Activated CD8-positive, alpha-beta memory T cell treated with anti-CD3 and anti-CD28 coated beads for 1 hour (primary cell): ENCODE results near the gene BRMS1.
"Not testable (repeated sequence)": the region's sequence is repeated elsewhere in the genome, so short reads cannot be mapped to it uniquely, and the experiment has no call there.

ENCODE experiments used
- DNase-seq, 2 donors: peaks; one replicate each; pipeline ENCODE4 v3.0.0-alpha.2; 2020; ENCODE audit warnings: low read depth in 1 of 2; ENCODE audit errors: extremely low read depth in 1 of 2

The BRMS1 gene

DNA sequence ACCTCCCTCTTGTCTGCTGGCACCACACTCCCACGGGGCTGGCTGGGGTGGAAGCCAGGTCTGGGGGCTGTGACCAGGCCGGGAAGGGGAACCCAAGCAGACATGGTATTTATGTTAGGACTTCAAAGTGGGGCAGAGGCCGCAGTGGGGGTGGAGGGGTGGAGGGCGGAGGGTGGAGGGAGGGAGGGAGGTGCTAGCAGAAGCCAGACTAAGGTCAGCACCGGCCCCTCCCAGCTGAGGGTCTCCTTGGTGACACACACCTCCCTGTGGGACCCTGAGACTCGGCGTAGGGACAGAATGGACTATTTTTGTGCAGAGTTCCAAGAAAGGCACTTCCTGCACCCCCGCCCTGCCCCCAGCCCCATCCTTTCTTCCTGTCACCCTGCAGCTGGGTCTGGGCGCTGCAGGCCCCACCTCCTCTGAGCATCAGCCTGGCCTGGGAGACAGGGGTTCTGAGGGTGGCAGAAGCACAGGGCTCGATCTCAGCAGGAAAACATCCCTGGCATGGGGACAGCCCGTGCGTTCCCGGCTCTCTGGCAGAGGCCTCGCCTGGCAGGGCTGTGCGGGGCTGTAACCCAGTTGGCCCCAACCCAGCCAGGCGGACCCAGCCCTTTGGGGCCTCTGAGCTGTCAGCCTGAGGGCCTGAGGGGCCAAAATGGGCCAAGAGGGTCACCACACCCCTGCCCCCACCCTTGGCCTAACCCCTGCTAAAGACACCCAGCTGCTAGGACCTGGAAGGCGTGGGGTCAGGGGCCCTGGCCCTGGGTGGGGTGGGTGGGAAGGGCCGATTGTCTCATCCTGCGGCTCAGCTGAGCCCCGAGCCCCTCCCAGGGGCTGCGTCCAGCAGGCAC, 18.4 kb downstream of the BRMS1 start:
- no peak for DNase-seq

DNA sequence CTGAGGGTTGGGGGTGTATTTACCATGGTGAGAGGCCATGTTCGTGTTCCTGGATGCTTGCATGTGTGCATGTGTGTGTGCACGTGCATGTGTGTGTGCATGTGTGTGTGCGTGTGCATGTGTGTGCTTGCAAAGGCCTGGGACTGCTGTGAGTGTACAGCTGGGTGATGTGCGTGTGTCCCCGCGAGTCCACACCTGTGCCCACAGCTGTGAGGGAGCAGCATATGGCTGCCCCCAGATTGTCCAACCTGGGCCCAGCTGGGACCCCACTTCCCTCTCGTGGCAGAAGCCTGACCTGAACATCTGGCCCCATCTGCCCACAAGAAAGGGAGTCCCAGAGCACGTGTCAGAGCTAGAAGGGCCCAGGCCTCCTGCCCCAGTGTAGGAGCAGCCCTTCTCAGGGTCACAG, 19.6 kb downstream of the BRMS1 start:
- DNase-seq, result no peak

DNA sequence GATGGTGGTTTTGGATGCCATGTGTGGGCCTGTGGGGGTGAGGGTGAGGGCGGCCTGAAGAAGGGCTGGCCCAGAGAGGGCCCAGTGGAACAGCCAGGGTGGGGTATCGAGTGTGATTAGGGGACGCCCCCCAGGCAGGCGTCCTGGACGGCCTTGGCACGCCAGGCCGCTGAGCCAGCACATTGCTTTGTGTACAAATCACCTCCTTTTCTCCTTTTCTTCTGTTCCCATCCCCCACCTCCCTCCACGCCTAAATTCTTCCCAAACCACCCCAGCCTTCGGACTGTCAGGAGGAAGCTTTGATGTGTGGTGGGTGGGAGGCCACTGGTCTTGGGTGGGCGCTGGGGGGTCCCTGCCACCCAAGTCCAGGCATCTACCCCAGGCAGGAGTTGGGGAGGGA, 20.2 kb downstream of the BRMS1 start:
- DNase-seq, result no peak

DNA sequence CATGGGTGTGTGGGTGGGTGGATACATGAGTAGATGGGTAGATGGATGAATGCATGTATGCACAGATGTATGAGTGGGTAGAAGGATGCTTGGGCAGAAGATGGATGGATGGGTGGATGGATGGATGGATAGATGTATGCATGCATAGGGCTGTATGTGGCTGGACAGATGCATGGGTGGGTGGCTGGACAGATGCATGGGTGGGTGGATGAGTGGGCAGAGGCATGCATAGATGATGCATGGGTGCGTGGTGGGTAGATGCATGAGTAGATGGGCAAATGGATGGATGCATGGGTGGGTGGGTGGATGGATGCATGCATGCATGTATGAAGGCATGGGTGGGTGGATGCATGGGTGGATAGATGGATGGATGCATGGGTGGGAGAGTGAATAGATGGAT, 21.2 kb downstream of the BRMS1 start:
- DNase-seq, result no peak

DNA sequence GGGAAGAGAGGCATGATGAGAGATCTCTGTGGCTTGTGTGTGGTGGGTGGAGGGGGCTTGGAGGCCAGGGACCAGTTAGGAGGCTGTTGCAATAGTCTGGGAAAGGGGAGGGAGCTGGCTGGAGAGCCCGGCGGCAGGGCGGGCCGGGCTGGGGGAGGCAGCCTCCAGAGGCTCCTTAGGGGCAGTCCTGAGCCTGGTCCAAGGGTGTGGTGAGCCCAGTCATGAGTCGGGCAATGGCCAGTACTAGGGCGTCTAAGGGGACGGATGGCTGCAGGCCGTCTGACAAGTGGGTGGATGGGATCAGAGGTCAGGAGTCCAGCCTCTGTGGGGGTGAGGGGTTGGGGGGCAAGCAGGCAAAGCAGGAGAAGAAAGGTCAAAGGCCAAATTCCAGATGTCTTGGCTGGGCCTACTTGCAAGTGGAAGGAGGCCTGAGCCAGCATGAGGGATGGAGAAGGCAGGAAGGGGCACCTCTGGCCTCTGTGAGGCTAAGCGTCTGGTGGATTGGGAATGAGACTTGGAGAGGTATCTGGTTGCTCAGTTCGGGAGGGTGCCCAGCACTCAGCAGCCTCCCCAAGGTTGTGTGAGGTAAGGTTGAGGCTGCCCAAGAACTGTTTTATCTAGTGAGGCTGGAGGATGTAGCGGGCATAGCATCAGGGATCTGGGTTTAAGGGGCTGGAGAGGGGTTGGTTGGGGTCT, 22.0 kb downstream of the BRMS1 start:
- no peak for DNase-seq

DNA sequence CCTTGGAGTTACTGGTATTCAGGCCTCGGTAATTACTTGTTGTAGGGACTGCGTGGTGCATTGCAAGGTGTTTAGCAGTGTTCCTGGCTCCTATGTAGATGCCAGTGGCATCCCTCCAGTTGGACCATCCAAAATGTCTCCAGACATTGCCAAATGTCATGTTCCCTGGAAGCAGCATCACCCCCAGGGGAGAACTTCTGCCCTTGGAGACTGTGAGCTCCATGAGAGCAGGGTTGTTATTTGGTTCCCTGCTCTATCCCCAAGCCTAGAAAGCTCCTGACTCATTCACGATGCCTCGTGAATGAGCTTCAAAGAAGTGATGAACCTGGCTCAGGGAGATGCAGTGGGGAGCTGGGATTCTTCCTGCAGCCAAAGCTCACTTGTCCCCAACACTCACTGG, 23.3 kb downstream of the BRMS1 start:
- no peak for DNase-seq

DNA sequence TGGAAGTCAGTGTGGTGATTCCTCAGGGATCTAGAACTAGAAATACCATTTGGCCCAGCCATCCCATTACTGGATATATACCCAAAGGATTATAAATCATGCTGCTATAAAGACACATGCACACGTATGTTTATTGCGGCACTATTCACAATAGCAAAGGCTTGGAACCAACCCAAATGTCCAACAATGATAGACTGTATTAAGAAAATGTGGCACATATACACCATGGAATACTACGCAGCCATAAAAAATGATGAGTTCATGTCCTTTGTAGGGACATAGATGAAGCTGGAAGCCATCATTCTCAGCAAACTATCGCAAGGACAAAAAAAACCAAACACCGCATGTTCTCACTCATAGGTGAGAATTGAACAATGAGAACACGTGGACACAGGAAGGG, 24.2 kb downstream of the BRMS1 start:
- not testable (repeated sequence) for DNase-seq

DNA sequence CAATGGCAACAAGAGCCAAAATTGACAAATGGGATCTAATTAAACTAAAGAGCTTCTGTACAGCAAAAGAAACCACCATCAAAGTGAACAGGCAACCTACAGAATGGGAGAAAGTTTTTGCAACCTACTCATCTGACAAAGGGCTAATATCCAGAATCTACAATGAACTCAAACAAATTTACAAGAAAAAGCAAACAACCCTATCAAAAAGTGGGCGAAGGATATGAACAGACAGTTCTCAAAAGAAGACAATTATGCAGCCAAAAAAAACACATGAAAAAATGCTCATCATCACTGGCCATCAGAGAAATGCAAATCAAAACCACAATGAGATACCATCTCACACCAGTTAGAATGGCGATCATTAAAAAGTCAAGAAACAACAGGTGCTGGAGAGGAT, 24.6 kb downstream of the BRMS1 start:
- not testable (repeated sequence) for DNase-seq

DNA sequence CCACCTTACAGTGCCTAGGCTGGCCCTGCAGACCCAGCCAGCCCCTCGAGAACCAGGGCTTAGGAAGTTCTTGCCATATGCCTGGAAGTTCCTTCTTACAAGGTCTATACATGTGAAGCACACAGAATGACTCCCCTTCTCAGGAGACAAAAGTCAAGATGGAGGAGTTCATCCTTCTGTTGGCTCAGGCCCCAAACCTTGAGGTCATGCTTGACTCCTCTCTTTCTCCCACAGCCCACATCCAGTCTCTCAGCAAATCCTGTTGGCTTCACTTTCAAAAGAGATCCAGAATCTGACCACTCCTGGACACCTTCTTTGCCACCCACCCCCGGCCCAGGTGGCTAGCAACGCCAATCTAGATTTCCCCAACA, 26.3 kb downstream of the BRMS1 start:
- DNase-seq, result no peak

DNA sequence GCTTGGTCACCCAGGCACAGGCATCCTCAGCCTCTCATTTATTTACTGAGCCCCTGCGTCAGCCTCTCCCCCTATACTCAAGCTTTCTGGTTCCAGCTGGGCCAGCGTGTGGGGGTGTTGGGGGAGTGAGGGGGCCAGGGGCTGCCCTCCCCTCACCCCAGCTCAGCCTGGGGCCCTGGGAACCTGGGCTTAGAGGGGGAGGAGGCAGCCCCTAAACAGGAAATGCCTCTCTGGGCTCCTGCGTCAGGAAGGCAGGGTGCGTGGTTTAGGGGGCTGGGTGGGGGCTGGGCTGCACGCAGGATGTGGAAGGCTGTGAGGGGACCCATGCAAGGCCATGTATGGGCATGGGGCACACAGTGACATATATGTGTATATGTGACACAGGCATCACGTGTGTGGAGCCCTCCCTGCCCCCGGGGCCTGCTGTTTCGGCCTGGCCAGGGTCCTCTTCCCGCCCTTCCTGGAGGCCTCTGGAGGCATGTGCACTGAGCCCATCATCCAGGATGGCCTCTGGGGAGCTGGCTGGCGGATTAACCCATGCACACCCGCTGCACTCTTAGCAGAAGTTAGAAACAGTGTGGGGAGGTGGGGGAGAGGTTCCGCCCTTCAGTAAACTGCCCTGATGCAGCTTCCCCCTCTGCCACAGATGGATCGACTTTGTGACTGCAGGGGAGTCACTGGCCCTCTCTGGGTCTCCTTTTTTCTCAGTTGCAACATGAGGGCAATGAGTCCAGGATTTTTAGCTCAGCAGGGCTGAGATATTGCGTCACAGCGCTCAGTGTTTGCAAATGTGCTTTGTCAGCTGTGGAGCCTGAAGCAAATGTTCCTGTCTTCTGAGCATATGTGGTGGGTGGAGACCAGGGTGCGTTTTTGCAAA, 26.9 kb downstream of the BRMS1 start:
- peak; percentile 58 to 77 for DNase-seq

DNA sequence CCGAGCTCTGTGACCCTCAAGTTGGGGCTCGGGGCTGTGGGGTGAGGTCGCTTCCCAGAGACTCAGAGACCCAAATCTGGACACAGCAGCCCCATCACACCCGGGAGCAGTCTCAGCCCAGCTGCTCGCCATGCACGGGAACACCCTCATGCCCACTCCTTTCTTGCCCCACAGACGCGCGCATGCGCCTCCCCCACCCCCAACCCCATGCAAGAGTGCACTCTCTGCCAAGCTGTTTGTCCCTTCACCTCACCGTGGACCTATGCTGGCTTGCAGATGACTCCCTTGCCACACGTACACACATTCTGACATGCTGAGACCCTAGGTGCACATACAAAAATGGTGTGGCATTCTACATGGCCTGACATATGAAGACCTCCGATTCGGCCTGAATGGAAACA, 27.6 kb downstream of the BRMS1 start:
- DNase-seq, result no peak

DNA sequence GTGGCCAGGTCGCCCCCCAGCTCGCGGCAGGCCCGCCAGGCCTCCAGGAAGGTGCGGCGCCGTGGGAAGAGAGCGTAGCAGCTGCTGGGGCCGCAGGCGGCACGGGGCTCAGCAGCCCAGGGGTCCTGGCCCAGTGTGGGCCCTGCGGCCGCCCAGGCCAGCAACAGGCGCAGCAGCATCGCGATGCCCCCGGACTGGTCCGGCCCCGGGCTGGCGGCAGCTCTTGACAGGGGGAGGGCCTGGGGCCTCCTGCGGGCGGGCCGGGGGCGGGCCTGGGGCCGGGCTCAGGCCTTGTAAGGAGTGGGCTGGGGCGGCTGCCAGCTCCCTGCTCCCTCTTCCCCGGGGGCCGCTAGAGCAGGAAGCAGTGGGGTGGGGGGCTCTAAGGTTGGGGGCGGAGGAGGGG, 28.1 kb downstream of the BRMS1 start, which contains the start of gene CD248:
Gene CD248 (minus strand): TSS at position 196 of the 403 bp plus-strand sequence. CDS start 17 bp downstream, at position 179.
- no peak for DNase-seq

DNA sequence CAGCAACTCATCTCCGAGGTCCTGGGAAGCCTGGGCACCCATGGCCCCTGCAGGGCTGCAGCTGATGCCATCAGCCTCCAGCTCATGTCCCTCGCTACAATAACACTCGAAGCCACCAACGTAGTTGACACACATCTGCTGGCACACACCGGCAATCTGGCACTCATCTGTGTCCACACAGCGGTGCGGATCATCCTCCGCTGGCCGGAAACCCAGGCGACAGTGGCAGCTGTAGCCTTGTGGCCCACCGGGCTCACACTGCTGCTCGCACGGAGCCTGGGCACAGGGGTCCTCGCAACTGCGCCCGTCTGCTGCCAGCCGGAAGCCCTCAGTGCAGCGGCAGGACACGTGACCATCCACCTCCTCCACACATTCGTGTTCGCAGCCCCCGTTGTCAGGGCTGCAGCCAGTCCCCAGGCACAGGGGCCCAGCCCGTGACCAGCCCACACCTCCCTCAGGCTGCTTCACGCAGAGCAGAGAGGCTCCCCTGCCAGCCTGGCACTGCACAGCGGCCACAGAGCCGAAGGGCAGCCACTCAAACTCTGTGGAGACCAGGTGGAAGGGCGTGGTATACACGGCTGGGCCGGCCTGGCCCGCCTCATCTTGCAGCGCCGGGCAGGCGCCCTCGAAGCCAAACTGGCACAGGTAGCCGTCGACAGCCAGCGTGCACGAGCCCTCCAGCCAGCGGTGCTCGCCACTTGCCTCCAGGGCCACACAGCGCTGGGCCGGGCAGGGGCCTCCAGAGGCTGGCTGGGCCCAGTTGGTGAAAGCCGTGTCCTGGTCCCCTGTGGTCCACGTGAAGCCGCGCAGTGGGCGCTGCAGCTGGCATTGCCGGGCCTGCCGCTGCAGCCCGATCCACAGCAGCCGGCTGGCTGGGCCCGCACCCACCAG, 28.7 kb downstream of the BRMS1 start:
- DNase-seq, result no peak

DNA sequence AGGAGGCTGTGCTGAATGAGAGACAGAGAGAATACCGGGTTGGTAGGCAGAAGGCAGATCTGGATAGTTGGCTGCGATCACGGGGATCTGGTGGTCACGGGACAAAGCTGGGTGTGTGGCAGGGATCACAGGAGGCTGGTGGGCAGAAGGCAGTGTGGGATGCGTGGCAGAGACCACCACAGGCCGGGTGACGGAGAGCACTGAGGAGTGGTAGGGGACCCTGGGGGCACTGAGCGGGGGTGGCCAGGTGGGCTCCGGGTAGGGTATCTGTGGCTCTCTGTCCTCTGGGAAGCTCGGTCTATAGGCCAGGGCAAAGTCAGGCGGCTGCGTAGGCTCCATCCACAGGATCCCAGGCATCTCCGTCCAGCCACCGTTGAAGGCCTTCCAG, 29.4 kb downstream of the BRMS1 start:
- no peak for DNase-seq

DNA sequence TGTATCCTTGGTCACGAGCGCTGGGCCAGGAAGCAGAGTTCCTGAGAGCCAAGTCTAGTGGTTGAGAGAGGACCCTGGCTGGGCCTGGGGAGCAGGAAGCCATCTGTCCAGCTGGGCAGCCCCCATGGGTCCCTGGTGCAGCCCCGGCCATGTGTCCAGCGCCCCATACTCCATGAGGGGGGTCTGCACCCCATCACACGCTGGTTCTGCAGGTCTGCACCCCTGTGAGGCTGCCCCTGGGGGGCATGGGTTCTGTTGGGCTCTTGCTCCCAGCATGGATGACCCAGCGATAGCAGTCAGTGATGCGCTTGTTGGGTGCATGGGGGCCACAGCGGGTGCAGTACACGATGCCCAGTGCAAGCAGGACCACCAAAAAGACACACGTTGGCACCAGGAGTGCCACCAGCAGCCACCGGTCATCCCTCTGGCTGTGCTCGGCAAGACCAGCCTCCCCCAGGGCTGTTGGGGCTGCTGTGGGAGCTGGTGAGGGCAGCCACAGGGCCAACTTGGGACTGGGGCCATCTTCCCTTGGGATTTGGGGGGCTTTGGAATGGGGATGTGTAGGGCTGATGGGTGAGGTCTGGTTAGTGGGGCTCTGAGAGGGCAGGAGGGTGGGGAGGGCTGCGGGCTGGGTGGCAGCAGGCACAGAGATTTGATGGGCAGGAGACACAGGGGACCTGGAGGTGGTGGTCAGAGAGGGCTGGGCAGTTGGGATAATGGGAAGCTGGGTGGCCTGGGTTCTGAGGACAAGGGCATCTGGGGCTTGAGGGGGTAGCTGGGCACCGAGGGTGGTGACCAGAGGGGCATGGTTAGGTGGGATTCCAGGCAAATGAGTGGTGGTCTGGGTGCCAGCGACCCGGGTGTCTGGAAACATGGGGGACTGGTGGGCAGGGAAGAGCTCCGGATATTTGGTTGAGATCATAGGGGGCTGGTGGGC, 30.1 kb downstream of the BRMS1 start:
- no peak for DNase-seq

DNA sequence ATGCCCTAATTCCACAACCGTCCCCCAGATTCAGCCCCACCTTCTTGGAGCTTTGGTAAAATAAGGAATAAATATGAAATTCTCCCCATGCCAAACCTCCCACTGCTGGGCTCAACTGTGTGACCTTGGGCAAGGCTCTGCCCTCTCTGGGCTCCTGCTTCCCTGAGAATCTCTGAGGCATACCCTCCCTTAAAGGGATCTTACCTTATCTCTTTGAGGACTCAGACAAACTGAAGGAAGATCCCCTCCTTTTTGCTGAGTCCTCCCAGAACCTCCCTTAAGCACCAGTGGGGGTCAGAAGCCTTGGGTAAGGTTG, 30.8 kb downstream of the BRMS1 start:
- DNase-seq, result no peak

DNA sequence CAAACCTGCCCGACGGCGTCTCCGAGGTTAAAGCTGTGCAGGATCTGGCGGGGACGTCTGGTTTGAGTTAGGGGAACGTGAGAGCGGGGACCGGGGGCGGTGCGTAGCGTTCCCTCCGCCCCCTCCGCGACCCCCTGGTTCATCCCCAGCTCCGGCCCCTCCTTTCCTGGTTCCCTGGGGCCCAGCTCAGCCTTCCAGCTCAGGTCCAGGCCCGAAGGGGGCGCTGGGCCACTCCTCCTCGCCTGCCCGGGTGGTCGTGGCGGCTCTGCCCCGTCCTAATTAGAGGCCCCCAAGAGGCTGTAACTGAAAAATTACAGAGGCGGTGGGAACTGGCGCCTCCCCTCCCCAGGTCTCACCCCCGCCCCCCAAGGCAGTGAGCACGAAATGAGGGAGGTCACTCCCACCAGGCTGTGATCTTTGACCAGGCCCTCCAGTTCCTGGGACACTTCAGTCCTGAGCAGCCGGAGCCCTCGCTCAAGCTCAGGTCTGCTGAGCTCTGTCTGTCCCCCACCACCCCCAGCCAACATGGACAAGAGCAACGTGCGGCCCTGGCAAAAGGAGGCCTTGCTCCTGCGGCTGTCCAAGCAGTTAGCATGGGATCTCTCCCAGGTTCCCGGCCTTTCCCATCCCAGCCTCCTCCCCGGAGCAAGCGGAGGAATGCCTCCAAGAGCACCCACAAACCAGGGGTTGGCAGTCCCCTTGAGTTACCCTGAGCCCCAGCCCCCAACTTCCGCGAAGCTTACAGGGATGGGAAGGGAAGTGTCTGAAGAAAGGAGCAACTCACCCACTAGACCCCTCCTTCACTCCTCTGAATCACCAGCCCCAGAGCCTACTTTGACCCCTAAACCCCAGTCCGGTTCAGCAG, 31.4 kb downstream of the BRMS1 start:
- DNase-seq, result no peak

DNA sequence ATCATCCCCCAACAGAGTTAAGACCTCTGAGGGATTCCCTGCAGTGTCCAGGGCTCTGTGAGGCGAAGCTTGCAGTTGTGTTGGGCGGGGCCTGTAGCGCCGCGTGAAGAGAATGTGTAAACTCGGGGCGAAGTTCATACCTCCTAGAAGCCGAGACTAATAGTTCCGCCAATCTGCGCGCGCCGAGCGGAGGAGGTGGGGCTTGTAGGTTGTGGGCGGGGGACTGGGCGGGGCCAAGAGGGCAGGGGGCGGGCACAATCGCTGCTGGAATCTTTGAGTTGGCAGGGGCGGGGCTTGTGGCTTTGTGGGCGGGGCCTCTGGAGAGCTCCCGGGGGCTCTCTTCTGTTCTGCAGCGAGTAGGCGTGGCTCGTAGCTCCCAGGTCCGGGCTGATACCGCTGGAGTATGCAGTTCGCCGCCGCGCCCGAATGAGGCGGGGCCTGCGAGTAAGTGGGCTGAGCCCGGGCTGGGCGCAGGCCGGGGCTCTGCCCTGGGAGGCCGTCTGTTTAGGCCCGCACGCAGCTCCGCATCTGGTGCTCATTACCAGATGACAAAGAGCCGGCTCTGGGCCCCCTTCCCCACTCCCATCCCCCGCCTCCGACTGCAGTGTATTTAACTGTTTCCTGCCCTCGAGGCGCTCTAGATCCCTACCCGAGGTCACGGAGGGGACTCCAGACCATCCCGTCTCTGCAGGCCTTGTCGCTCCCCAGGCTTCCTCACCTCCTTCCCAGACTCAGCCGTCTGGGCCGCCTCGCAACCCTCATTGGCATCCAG, 32.2 kb downstream of the BRMS1 start:
- DNase-seq, result peak; percentile 97 to 99
